Bronchus fibroblast of lung (primary cell): ENCODE results near the gene KRTAP4-8. TPM values are rescaled to one million over a fixed set of nuclear protein-coding genes. Genes with fewer than 3 reads are reported as not detected.

Experiments
- total RNA-seq: library from RNA; depleted of rRNA; stranded (reverse); fragments of >200 nt; gene quantifications from 2 replicates; pipeline ENCODE4 v1.2.3, GENCODE V29; 2015

KRTAP4-8 gene
- not detected in 2 replicates for total RNA-seq

GRCh38 chr17:41098042-41098441, at the start of gene KRTAP4-8:
TSS of gene KRTAP4-8 (minus strand) at chr17:41098142. CDS start at chr17:41098084, 58 bp downstream.

DNA sequence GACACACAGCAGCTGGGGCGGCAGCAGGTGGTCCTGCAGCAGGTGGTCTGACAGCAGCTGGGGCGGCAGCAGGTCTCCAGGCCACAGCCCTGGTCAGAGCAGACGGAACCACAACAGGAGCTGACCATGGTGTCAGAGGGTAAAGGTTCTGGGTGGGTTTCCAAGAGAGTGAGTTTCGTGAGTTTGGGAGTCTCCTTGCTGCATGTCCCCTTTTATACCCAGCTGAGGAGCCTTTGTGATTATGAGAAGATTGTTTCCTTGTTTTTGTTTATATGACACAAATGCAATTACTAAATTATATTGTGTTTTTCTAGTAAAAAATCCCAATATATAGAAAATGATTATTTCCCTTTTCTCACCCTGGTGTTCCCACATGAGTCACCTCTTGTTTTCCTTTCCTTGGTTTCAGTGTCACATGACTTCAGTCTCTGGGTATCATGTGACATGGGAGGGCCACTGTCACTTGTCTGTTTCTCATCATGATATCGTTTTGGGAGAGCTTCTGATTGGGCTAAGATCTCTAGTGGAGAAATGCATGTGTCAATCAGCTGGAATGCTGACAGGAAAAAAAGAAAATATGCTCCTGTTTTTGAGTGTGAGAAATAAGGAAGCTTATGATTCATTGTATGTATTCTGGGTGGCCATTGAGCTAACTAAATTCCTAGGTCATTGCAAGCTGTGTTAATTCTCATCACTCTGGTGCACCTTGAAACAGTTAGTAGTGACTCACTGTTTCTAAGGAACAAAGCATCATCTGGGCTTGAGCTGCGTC, 42.6 kb upstream of the KRTAP4-8 start, which contains the start of gene KRTAP4-6:
Gene KRTAP4-6 (minus strand): TSS at position 185 of the 772 bp plus-strand sequence. CDS start 57 bp downstream, at position 128.

GRCh38 chr17:41123991-41124371, 26.0 kb upstream of the KRTAP4-8 start, which contains the start of gene KRTAP4-12:
TSS of gene KRTAP4-12 (minus strand) at chr17:41124182. CDS start at chr17:41124122, 60 bp downstream.

DNA sequence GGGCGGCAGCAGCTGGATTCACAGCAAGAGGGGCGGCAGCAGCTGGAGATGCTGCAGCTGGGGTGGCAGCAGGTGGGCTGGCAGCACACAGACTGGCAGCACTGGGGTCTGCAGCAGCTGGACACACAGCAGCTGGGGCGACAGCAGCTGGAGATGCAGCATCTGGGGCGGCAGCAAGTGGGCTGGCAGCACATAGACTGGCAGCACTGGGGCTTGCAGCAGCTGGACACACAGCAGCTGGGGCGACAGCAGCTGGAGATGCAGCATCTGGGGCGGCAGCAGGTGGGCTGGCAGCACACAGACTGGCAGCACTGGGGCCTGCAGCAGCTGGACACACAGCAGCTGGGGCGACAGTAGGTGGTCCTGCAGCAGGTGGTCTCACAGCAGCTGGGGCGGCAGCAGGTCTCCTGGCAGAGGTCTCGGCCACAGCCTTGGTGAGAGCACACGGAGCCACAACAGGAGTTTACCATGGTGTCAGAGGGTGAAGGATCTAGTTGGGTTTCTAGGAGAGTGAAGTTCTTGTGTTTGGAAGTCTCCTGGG, 20.0 kb upstream of the KRTAP4-8 start, which contains the start of gene KRTAP4-11:
Gene KRTAP4-11 (minus strand): TSS at position 528 of the 541 bp plus-strand sequence. CDS start 58 bp downstream, at position 470.

DNA sequence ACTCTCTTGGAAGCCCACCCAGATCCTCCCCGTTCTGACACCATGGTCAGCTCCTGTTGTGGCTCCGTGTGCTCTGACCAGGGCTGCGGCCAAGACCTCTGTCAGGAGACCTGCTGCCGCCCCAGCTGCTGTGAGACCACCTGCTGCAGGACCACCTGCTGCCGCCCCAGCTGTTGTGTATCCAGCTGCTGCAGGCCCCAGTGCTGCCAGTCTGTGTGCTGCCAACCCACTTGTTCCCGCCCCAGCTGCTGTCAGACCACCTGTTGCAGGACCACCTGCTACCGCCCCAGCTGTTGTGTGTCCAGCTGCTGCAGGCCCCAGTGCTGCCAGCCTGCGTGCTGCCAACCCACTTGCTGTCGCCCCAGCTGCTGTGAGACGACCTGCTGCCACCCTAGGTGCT, 7.4 kb upstream of the KRTAP4-8 start, which contains the start of gene KRTAP4-9:
Gene KRTAP4-9 (plus strand): TSS at position 43 of the 400 bp plus-strand sequence. CDS start 0 bp downstream, at position 43.

DNA sequence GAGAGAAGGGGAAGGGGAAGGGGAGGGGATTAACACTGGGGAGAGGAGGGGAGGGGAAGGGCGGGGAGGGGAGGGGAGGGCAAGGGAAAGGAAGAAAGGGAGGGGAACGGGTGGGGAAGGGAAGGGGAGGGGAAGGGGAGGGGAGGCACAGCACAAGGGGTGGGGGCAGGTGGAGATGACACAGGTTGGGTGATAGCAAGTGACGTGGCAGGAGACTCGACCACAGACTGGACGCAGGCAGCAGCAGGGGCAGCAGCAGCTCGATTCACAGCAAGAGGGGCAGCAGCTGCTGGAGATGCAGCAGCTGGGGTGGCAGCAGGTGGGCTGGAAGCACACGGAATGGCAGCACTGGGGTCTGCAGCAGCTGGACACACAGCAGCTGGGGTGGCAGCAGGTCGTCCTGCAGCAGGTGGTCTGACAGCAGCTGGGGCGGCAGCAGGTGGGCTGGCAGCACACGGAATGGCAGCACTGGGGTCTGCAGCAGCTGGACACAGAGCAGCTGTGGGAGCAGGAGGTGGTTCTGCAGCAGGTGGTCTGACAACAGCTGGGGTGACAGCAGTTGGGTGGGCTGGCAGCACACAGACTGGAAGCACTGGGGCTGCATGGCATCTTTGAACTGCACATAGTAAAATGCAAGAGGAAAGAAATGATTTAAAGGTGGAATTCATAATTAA, 3.8 kb upstream of the KRTAP4-8 start, which contains the start of gene KRTAP4-16:
Gene KRTAP4-16 (minus strand): TSS at position 624 of the 674 bp plus-strand sequence. CDS start 0 bp downstream, at position 624.

DNA sequence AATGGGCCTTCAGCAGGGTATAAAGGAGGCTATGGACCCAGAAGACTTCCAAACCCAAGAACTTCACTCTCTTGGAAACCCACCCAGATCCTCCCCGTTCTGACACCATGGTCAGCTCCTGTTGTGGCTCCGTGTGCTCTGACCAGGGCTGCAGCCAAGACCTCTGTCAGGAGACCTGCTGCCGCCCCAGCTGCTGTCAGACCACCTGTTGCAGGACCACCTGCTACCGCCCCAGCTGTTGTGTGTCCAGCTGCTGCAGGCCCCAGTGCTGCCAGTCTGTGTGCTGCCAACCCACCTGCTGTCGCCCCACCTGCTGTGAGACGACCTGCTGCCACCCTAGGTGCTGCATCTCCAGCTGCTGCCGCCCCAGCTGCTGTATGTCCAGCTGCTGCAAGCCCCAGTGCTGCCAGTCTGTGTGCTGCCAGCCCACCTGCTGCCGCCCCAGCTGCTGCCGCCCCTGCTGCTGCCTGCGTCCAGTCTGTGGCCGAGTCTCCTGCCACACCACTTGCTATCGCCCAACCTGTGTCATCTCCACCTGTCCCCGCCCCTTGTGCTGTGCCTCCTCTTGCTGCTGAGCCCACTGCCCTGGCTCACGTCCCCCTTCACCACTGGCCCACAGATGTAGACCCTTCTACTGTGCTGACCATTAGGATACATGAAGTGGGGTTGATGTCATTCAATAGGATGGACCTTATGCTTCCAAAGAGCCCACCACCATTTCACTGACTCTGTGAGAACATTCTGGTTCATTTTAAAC, 13.7 kb downstream of the KRTAP4-8 start, which contains the start of gene KRTAP4-7:
Gene KRTAP4-7 (plus strand): TSS at position 51 of the 757 bp plus-strand sequence. CDS start 57 bp downstream, at position 108.

DNA sequence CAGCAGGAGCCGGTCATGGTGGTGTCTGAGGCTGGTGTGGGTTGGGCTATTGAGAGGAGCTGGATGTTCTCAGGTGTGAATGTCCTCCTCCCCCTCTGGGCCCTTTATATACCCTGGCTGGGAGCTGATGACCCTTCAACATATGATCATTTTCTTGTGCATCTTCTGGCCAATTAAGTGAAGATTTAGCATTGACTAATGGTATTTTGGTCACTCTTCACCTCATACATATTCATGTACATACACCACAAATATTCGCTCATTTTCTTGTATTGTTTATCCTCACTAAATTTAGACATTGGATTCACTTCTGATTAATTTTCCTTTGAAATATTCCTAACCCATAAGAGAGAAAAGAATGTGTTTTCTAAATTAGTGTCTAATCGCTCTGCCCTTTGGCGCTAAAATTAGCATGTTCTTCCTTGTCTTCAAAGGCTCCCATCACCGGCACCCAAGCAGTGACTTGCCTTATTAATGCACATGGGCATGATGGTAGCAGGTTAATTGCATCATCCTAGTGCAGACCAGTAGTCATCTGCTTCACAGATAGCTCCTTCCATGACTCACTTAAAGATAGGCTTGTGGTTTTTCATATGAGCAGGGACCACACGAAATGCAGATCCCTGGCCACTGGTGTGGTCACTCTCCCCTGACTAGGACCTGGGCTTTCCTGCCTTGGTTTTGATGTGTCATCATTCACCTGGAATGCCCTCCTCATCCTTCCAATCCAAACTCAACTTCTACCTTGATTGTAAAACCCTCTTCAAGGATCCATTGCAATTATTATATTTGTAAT, 31.9 kb downstream of the KRTAP4-8 start, which contains the start of gene KRTAP2-4:
Gene KRTAP2-4 (minus strand): TSS at position 51 of the 796 bp plus-strand sequence. CDS start 34 bp downstream, at position 17.

GRCh38 chr17:41060052-41060604, 37.8 kb downstream of the KRTAP4-8 start, which contains the start of gene KRTAP2-3:
TSS of gene KRTAP2-3 (minus strand) at chr17:41060114. CDS start at chr17:41060050, 64 bp downstream.

DNA sequence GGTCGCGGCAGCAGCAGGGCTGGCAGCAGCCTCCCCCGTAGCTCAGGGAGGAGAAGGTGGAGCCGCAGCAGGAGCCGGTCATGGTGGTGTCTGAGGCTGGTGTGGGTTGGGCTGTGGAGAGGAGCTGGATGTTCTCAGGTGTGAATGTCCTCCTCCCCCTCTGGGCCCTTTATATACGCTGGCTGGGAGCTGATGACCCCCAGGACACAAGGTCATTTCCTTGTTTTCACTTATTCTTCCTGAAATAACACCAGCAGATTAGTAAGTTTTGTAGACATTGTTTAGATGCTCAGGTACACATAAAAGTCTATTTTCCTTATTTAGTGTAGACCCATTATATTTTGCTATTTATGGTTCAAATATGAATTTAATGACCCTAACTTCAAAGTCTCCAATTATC, 42.8 kb downstream of the KRTAP4-8 start, which contains the start of gene KRTAP2-2:
Gene KRTAP2-2 (minus strand): TSS at position 101 of the 400 bp plus-strand sequence. CDS start 19 bp downstream, at position 82.

Other genes with a start within 250 kb of the KRTAP4-8 start
- not detected in 2 replicates for gene KRT12, start 230.9 kb downstream of the KRTAP4-8 start, total RNA-seq
- not detected in 2 replicates for gene KRT20, start 212.9 kb downstream of the KRTAP4-8 start, total RNA-seq
- gene KRT23, start 160.5 kb downstream of the KRTAP4-8 start, total RNA-seq = under 0.01 TPM in 1 of 2 replicates, not detected in the other
- gene KRT39, start 131.2 kb downstream of the KRTAP4-8 start, total RNA-seq = not detected in 2 replicates
- gene KRT40, start 113.8 kb downstream of the KRTAP4-8 start, total RNA-seq = not detected in 2 replicates
- not detected in 2 replicates for gene KRTAP3-3, start 104.0 kb downstream of the KRTAP4-8 start, total RNA-seq
- not detected in 2 replicates for gene KRTAP3-2, start 98.2 kb downstream of the KRTAP4-8 start, total RNA-seq
- not detected in 2 replicates for gene KRTAP3-1, start 89.0 kb downstream of the KRTAP4-8 start, total RNA-seq
- 0.50 and 0.59 TPM in 2 replicates for gene KRTAP1-5, start 70.9 kb downstream of the KRTAP4-8 start, total RNA-seq
- not detected in 2 replicates for gene KRTAP1-4, start 67.9 kb downstream of the KRTAP4-8 start, total RNA-seq
- gene KRTAP1-3, start 63.3 kb downstream of the KRTAP4-8 start, total RNA-seq = not detected in 2 replicates
- gene KRTAP1-1, start 56.7 kb downstream of the KRTAP4-8 start, total RNA-seq = not detected in 2 replicates
- gene KRTAP2-1, start 50.8 kb downstream of the KRTAP4-8 start, total RNA-seq = not detected in 2 replicates
- gene KRTAP2-2, start 42.9 kb downstream of the KRTAP4-8 start, total RNA-seq = not detected in 2 replicates
- not detected in 2 replicates for gene KRTAP2-3, start 38.0 kb downstream of the KRTAP4-8 start, total RNA-seq
- gene KRTAP2-4, start 32.3 kb downstream of the KRTAP4-8 start, total RNA-seq = not detected in 2 replicates
- not detected in 2 replicates for gene KRTAP4-7, start 14.0 kb downstream of the KRTAP4-8 start, total RNA-seq
- not detected in 2 replicates for gene KRTAP4-16, start 4.1 kb upstream of the KRTAP4-8 start, total RNA-seq
- gene KRTAP4-9, start 7.2 kb upstream of the KRTAP4-8 start, total RNA-seq = not detected in 2 replicates
- not detected in 2 replicates for gene KRTAP4-11, start 20.2 kb upstream of the KRTAP4-8 start, total RNA-seq
- gene KRTAP4-12, start 26.0 kb upstream of the KRTAP4-8 start, total RNA-seq = not detected in 2 replicates
- not detected in 2 replicates for gene KRTAP4-6, start 42.4 kb upstream of the KRTAP4-8 start, total RNA-seq
- gene KRTAP4-5, start 51.7 kb upstream of the KRTAP4-8 start, total RNA-seq = not detected in 2 replicates
- gene KRTAP4-4, start 62.6 kb upstream of the KRTAP4-8 start, total RNA-seq = not detected in 2 replicates
- not detected in 2 replicates for gene KRTAP4-3, start 70.1 kb upstream of the KRTAP4-8 start, total RNA-seq
- not detected in 2 replicates for gene KRTAP4-2, start 80.1 kb upstream of the KRTAP4-8 start, total RNA-seq
- gene KRTAP4-1, start 86.8 kb upstream of the KRTAP4-8 start, total RNA-seq = not detected in 2 replicates
- not detected in 2 replicates for gene KRTAP9-1, start 91.7 kb upstream of the KRTAP4-8 start, total RNA-seq
- not detected in 2 replicates for gene KRTAP9-2, start 128.5 kb upstream of the KRTAP4-8 start, total RNA-seq
- not detected in 2 replicates for gene KRTAP9-3, start 134.3 kb upstream of the KRTAP4-8 start, total RNA-seq
- not detected in 2 replicates for gene KRTAP9-8, start 139.9 kb upstream of the KRTAP4-8 start, total RNA-seq
- gene KRTAP9-4, start 151.5 kb upstream of the KRTAP4-8 start, total RNA-seq = not detected in 2 replicates
- gene KRTAP9-9, start 157.2 kb upstream of the KRTAP4-8 start, total RNA-seq = not detected in 2 replicates
- gene KRTAP9-6, start 167.2 kb upstream of the KRTAP4-8 start, total RNA-seq = not detected in 2 replicates
- gene KRTAP9-7, start 177.6 kb upstream of the KRTAP4-8 start, total RNA-seq = not detected in 2 replicates
- gene KRTAP29-1, start 204.7 kb upstream of the KRTAP4-8 start, total RNA-seq = not detected in 2 replicates
- not detected in 2 replicates for gene KRTAP16-1, start 211.2 kb upstream of the KRTAP4-8 start, total RNA-seq
- gene KRTAP17-1, start 217.6 kb upstream of the KRTAP4-8 start, total RNA-seq = not detected in 2 replicates